Chondrocyte (in vitro differentiated cells): ENCODE results near the gene RPH3AL. TPM values are rescaled to one million over a fixed set of nuclear protein-coding genes. Genes with fewer than 3 reads are reported as not detected.

ENCODE experiments used
- DNase-seq: peaks from one replicate; pipeline ENCODE4 v3.0.0; 2021; ENCODE audit warnings: mixed read lengths, low spot score
- H3K27ac Mint-ChIP-seq: one replicate; pipeline ENCODE4 v1.8.0; 2021; ENCODE audit warnings: mild to moderate bottlenecking, moderate library complexity, mixed read lengths; ENCODE audit not compliant: unreplicated experiment
- H3K27me3 Mint-ChIP-seq: 2 replicates; pipeline ENCODE4 v1.8.0; 2021; ENCODE audit warnings: low read depth, mixed read lengths
- H3K36me3 Mint-ChIP-seq: 2 replicates; pipeline ENCODE4 v1.8.0; 2021; ENCODE audit warnings: low read depth, mixed read lengths
- H3K4me1 Mint-ChIP-seq: 2 replicates; pipeline ENCODE4 v1.8.0; 2021; ENCODE audit warnings: low read depth, mild to moderate bottlenecking, mixed read lengths
- H3K4me3 Mint-ChIP-seq: one replicate; pipeline ENCODE4 v1.8.0; 2021; ENCODE audit warnings: mild to moderate bottlenecking, moderate library complexity, mixed read lengths; ENCODE audit not compliant: unreplicated experiment
- H3K9me3 Mint-ChIP-seq: 2 replicates; pipeline ENCODE4 v1.8.0; 2021; ENCODE audit warnings: low read depth, mixed read lengths
- total RNA-seq: library from RNA; stranded (reverse); gene quantifications from 3 replicates; pipeline ENCODE4 v1.2.1, GENCODE V29; 2021
- TF ChIP-seq, protein P1 (sequence below): fragments of 200-600 bp; sonication (generic); IDR thresholded peaks from 2 replicates; pipeline ENCODE4 v1.5.0; 2021; ENCODE audit warnings: antibody characterized with exemption, mild to moderate bottlenecking, moderate library complexity

Gene RPH3AL
- total RNA-seq, 1 donor from 2014 or later = 4.1 TPM

DNA sequence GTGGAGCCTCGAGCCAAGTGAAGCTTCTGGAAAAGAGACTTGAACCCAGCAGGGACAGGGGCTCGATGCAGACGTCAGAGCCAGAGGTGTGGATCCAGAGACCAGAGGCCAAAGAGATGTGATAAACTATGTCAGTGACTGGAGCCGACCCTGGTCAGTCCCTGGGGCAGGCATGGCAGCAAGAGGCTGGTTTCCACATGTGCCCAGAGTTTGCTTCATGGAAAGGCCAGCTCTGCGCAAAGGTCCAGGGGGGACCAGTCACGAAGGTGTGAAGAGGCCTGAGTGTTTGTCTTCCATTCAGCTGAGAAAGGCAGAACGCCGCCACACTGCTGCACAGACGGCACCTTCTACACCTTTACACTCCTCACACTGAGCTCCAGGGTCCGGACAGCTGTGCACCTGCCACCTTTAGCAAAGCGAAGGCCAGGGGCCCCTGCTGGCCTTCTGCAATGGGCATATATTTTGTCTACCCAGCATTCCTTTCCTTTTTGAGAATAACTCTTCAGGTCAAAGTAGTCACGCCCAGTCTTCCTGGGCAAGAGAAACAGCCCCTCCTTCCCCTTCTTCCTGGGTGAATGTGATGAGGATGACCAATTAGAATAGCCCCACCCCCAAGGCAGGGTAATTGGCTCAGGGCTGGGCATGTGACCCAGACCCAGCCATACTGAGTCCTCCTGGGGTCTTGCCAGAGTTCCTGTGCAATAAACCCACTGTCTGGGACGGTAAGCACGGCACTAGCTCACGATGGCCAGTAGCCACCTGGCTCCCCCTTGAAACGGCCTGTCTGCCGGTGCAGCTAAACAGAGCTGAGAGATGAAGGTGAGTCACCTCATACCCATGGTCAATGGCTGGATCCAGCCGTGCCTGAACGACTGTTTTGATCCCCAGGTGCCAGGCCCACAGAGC is 2.3 kb upstream of the RPH3AL start:
- H3K4me3 Mint-ChIP-seq = no peak overlapping the region
- no peaks in the 10 kb centered on the region for H3K9me3 Mint-ChIP-seq
- peaks cover 46% of the 10 kb centered on the region for H3K4me1 Mint-ChIP-seq
- H3K27me3 Mint-ChIP-seq = no peaks in the 10 kb centered on the region
- no peak overlapping the region for H3K27ac Mint-ChIP-seq
- DNase-seq = no peak
- TF ChIP-seq, protein P1, sequence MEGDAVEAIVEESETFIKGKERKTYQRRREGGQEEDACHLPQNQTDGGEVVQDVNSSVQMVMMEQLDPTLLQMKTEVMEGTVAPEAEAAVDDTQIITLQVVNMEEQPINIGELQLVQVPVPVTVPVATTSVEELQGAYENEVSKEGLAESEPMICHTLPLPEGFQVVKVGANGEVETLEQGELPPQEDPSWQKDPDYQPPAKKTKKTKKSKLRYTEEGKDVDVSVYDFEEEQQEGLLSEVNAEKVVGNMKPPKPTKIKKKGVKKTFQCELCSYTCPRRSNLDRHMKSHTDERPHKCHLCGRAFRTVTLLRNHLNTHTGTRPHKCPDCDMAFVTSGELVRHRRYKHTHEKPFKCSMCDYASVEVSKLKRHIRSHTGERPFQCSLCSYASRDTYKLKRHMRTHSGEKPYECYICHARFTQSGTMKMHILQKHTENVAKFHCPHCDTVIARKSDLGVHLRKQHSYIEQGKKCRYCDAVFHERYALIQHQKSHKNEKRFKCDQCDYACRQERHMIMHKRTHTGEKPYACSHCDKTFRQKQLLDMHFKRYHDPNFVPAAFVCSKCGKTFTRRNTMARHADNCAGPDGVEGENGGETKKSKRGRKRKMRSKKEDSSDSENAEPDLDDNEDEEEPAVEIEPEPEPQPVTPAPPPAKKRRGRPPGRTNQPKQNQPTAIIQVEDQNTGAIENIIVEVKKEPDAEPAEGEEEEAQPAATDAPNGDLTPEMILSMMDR = no peak
- no peaks in the 10 kb centered on the region for H3K36me3 Mint-ChIP-seq

DNA sequence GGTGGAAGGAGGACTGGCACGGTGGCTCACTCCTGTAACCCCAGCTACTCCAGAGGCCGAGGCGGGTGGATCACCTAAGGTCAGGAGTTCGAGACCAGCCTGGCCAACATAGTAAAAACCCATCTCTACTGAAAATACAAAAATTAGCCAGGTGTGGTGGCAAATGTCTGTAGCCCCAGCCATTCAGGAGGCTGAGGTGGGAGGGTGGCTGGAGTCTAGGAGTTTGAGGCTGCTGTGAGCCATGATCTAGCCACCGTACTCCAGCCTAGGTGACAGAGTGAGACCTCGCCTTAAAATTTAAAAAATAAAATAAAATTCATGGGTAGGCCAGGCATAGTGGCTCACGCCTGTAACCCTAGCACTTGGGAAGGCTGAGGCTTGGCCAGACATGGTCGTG is 1.2 kb upstream of the RPH3AL start:
- H3K4me1 Mint-ChIP-seq = peaks cover 46% of the 10 kb centered on the region
- TF ChIP-seq, protein P1 = no peak
- H3K27me3 Mint-ChIP-seq = no peaks in the 10 kb centered on the region
- no peak for DNase-seq
- no peak overlapping the region for H3K4me3 Mint-ChIP-seq
- H3K36me3 Mint-ChIP-seq = no peaks in the 10 kb centered on the region
- H3K27ac Mint-ChIP-seq = no peak overlapping the region
- no peaks in the 10 kb centered on the region for H3K9me3 Mint-ChIP-seq

DNA sequence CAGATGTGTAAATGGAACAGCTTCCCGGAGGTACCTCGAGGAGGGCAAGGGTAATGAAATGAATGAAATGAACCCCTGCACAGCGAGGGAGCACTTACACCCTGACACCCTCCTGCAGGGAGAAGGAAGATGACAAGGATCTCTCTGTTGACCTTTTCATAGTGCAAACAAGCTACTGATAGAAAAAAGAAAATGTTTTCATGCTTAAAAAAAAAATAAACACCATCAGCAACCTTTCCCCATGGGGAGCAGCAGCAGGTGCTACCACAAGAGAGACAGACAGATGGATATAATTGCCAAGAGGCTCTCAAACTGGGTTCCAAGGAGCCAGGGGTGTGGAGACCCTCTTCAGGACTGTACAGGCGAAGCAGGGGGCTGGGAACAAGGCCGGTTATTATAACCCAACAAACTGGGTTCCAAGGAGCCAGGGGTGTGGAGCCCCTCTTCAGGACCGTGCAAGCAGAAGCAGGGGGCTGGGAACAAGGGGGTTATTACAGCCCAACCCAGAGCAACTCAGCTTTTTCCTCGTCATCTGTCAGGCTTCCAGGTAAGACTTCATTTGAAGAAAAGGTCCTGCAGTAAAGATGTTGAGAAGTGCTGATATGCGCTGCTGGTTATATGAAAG is 718 bp upstream of the RPH3AL start:
- H3K27me3 Mint-ChIP-seq = no peaks in the 10 kb centered on the region
- no peak overlapping the region for H3K4me3 Mint-ChIP-seq
- no peaks in the 10 kb centered on the region for H3K9me3 Mint-ChIP-seq
- no peaks in the 10 kb centered on the region for H3K36me3 Mint-ChIP-seq
- peaks cover 46% of the 10 kb centered on the region for H3K4me1 Mint-ChIP-seq
- TF ChIP-seq, protein P1 = no peak
- H3K27ac Mint-ChIP-seq = peak overlapping the region; percentile 87
- no peak for DNase-seq

DNA sequence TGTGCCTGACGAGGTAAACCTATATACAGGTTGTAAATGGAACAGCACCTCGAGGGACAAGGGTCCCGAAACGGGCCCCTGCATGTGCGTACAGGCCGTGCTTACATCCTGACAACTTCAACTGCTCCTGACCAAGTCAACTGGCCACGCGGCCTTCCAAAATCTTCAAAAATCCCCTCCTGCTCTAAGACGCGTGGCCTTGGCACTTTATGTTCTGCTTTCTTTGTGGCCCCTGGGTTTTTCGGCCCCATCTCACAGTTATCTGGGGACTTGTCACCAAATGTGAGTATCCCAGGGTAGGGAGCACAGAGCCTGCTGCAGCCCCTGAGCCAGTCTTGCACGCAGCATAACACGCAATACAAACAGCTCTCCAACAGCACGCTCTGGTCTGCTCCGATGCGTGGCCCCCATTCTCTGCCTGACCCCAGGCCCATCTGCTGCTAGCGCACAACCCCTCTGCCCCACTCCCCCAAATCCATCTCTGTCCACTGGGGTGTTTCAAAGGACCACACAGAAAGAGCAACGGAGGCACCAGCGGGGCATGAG is 659 bp downstream of the RPH3AL start:
- Mint-ChIP-seq H3K4me1 (peaks cover 34% of the 10 kb centered on the region), H3K27ac (peak overlapping the region; percentile 87), H3K27me3 (no peaks in the 10 kb centered on the region), H3K4me3 (peak overlapping the region; percentile 60), H3K36me3 (no peaks in the 10 kb centered on the region), H3K9me3 (no peaks in the 10 kb centered on the region)
- DNase-seq = no peak
- TF ChIP-seq, protein P1 = no peak

DNA sequence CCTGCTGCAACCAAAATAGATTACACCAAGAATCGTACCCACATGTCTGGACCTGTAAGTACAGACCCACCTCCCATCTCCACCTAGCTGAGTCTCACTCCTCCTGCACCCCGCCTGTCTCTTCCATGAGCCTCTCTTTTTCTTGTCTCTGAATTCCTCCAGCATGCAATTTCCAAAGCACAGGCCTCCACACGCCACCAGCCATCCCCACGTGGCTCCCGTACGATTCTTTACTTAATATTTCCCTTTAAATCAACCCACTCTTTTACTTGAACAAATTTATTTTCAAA is 1.2 kb downstream of the RPH3AL start:
- DNase-seq = no peak
- TF ChIP-seq, protein P1 = no peak
- H3K27ac Mint-ChIP-seq = no peak overlapping the region
- peaks cover 32% of the 10 kb centered on the region for H3K4me1 Mint-ChIP-seq
- no peaks in the 10 kb centered on the region for H3K36me3 Mint-ChIP-seq
- no peak overlapping the region for H3K4me3 Mint-ChIP-seq
- no peaks in the 10 kb centered on the region for H3K9me3 Mint-ChIP-seq
- H3K27me3 Mint-ChIP-seq = no peaks in the 10 kb centered on the region
